Stimulated activated CD8-positive, alpha-beta memory T cell treated with anti-CD3 and anti-CD28 coated beads, Interleukin-12 subunit alpha, Interleukin-12 subunit beta, amount 100 ng/mL, for 24 hours (primary cell): Measurements from ENCODE around the gene TMEM185B.
"Not testable (repeated sequence)": the region's sequence is repeated elsewhere in the genome, so short reads cannot be mapped to it uniquely, and the experiment has no call there.

Experiments
- DNase-seq: peaks from one replicate; pipeline ENCODE4 v3.0.0-alpha.2; 2020; ENCODE audit errors: extremely low read depth

Gene TMEM185B

DNA sequence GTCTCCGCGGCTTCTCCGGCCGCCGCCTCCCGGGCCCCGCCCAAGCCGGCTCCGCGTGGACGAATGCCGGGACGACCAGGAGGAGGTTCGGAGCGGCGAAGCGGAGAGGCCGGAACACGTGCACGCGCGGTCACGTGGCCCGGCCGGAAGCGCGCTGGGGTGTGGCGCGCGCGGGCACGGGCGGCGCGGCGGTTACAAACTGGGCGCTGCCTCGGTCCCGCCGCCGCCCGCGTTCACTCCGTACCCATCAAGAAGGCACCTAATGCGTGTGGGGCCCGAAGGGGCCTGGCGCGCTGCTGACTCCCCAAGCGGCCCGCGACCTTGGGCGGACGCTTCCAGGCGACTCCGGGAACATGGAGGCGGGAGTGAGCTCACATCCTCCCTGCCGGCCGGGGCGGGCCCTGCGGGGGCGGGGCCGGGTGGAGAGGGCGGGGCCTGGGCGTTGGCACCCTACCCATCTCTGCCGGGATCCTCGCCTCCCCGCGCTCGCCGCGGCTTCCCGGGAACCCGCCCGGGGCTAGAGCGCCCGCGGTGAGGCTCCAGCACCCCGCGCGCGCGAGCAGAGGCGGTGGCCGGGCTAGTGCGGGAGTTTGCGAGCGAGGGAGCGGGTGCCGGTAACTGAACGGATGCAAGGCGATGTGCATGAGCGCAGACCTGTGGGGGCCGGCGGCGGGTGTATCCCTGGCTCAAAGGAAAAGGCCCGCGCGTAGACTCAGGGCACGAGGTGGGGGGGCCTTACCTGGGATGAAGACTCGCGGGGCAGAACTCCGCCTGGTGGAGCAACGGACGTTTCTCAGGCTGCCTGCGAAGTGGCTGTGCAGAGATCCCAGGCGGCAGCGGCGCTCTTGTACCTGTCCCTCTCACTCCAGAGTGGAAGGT, at the start of gene TMEM185B:
TMEM185B (minus strand) TSS at position 367 of the 879 bp plus-strand sequence. CDS start 424 bp downstream, outside the sequence.
- DNase-seq: peak; percentile 75

DNA sequence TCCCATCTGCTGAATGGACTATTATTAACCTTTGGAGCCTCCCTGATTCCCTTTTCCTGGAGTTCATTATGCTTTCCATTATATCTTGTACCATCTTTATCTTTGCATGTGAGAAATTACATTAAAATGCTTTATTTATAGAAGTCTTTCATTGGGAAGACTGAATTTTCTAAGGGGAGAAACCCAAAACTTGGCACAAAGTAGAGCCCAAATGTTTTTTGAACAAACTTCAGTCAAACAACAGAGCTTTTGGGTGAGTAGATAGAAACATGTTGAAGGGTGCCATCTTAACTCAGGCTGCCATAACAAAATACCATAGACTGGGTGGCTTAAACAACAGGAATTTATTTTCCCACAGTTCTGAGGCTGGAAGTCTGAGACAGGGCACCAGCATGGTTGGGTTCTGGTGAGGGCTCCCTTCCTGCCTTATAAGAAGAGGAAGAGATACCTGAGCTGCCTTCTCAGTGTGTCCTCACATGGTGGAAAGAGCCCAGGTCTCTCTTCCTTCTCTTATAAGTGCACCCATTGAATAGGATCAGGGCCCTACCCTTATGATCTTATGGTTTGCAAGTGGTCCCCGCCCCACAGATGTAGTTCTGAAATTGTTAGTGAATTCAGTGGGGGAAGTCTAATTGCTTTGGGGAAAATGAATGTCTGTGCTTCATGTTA, 48.6 kb upstream of the TMEM185B start:
- no peak for DNase-seq

DNA sequence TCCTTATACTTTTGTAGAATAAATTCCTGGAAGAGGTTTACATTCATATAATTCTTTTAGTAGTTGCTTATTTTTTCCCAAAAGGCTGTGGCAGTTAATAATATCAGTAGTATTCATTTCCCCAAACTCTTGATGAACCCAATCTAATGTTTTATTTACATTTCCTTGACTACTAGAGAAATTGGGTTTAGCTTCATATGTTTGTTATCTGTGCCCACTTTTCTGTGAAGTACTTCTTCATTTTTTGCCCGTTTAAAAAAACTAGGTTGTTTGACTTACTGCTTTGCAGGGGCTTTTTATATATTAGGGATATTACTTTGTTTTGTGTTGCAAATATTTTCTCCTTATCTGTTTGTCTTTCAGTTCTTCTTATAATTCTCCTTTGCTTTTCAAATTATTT, 46.6 kb upstream of the TMEM185B start:
- no peak for DNase-seq

DNA sequence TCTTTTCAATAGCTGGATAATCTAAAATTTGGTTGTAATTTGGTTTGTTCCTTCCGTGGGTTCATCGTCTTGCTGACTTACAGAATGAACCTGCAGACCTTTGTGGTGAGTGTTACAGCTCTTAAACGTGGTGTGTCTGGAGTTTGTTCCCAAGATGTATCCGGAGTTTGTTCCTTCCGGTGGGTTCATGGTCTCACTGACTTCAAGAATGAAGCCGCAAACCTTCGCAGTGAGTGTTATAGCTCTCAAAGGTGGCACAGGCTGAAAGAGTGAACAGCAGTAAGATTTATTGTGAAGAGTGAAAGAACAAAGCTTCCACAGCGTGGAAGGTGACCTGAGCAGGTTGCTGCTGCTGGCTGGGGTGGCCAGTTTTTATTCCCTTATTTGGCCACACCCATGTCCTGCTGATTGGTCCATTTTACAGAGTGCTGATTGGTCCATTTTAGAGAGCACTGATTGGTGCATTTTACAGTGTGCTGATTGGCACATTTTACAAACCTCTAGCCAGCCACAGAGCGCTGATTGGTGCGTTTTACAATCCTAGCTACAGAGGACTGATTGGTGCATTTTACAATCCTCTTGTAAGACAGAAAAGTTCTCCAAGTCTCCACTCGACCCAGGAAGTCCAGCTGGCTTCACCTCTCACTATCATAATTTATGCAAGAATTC, 46.0 kb upstream of the TMEM185B start:
- DNase-seq: no peak

DNA sequence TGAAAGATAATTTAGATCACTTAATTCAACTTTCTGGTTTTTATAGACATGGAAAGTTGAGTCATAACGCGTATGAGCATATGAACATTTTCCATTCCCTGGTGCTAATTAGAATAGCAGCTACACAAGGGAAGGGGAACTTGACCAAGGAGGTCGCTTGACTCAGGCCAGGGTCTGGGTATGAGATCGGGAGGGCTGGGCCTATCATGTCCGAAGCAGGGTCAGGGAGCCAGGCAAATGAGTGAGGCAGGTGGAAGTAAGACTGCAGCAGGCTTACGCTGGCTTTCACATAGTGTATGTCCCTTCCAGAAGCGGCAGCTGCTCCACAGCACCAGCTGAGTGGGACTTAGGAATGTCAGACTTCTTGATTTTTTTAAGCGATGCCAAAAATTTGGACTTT, 44.1 kb upstream of the TMEM185B start:
- DNase-seq: no peak

DNA sequence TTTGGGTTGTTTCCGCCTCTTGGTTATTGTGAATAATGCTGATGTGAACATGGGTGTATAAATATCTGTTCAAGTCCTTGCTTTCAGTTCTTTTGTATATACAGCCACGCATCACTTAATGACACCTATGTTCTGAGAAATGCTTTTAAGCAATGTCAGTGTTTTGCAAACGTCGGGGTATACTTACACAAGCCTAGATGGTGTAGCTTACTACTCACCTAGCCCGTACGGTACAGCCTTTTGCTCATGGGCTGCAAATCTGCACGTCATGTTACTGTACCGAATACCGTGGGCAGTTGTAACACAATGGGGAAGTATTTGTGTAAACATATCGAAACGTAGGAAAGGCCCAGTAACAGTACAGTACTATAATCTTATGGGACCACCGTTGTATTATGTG, 41.8 kb upstream of the TMEM185B start:
- DNase-seq: no peak

DNA sequence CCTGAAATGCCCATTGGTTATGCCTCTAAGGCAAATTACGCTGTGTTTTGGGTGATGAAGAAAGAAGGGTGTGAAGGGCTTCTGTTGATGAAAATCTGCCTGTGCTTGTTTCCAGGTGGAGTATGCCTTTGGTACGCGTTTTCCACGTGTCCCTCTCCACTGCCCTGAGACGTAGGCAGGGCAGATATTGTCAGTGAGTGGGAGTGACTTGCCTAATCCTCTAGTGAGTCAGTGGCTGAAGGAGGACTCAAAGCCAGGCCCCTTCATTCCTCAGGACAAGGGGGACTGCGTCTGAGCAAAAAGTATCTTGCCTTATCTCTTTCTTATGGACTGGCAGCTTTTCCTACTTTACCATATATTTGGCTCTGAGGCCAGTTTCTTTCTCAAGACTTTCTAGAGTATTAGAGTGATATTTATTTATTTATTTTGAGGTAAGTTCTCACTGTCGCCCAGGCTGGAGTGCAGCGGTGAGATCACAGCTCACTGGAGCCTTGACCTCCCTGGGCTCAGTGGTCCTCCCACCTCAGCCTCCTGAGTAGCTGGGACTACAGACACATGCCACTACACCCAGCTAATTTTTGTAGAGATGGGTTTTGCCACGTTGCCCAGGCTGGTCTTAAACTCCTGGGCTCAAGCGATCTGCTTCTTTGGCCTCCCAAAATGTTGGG, 39.7 kb upstream of the TMEM185B start:
- no peak for DNase-seq

DNA sequence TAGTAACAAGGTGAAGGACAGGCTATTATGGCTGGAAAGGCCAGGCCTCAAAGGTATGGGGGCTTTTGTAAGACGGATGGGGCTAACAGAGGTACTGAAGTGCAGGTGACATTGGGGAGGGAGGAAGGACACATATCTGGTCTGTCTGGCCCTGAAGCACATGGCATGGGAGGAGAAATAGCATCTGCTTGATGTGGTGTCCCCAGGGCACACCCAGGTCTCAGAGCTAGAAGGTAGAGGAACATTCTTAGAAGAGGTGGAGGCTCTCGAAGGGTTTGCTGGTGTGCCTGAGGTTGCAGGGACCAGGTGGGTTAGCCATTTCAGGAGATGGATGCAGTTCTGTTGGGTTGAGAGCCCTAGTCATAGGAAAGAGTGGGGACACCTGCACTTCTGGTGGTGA, 39.0 kb upstream of the TMEM185B start:
- DNase-seq: no peak

DNA sequence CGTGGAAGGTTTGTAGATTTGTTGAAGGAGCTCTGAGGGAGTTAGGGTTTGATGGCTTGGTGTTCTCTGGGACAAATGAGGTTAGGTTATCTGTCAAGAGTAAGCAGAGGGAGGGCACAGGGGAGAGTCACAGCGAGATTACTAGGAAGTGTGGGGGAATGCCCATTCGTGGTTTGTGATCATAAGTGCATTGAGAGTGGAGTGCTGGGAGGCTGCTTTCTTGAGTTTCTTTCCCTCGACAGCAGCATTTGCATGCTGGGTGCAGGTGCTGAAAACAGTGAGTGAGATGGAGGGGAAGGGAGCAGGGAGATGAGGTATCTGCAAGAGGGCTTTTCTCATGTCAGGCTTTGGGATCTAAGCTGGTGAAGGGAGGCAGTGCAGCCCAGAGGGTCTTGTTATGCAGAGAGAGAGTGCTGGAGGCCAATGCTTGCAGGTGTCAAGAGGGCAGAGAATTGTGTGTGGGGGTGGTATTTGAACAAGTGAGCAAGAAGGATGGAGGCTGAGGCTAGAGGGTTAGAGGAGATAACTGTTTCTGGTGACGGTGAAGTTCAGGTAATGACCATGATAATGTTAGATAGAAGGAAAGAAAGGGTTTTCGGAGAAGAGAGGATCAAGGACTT, 38.3 kb upstream of the TMEM185B start:
- DNase-seq: peak; percentile 16

DNA sequence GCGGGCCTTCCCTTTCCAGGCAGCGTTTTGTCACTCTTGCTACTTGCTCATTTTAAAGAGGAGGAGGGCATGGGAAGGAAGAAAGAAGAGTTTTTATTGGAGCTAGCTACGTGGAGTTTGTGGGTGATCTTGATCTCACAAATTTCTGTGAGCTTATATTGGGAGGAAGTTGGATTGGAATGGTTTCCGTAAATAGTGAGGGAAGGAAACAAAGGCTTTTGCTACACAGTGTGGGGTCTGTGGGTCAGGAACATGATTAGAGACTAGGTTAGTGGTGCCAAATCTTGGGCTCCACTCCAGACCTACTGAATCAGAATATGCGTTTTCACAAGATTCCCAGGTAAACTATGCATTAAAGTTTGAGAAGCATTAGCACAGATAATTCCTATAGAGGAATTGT, 37.5 kb upstream of the TMEM185B start:
- no peak for DNase-seq

DNA sequence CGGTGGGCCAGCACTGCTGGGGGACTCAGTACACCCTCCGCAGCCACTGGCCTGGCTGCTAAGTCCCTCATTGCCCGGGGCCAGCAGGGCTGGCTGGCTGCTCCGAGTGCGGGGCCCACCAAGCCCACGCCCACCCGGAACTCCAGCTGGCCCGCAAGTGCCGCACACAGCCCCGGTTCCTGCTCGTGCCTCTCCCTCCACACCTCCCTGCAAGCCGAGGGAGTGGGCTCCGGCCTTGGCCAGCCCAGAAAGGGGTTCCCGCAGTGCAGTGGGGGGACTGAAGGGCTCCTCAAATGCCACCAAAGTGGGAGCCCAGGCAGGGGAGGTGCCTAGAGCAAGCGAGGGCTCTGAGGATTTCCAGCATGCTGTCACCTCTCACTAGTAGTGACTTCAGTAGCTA, 36.7 kb upstream of the TMEM185B start:
- not testable (repeated sequence) for DNase-seq

DNA sequence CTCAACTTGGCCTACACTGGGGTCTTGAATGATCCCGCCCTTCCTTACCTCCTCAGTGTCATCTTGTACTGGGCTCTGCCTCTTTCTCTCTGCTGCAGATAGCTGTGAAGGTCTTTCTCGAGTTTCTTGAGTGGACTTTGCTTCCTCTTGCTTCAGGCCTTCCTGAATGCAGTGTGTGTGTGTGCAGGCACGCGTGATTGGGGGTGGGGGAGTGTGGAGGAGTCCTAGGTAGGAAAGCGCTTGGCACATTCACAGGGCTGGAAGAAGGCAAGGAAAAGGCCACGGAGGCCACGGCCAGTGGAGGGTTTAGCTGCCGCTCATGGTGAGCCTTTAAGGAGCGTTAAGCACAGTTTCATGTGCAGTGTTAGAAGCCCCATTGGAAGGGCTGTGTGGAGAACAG, 35.0 kb upstream of the TMEM185B start:
- no peak for DNase-seq

DNA sequence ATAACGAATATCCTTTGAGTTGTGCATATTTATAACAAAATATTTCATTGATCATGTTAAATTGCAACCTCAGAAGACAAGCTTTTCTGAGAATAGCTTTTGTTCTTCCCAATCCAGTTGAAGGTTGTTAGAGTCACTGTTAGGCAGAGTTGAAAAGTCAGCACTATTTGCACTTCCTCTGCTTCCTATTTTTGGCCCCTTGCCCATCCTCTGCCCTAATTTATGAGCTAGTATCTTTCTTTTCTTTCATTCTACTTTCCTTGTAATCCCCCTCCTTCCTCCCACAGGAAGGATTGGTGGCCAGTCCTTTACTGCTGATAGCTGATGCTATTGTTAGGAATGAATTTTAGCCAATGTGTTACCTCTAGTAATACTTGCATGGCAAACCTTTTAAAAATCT, 34.3 kb upstream of the TMEM185B start:
- DNase-seq: no peak

DNA sequence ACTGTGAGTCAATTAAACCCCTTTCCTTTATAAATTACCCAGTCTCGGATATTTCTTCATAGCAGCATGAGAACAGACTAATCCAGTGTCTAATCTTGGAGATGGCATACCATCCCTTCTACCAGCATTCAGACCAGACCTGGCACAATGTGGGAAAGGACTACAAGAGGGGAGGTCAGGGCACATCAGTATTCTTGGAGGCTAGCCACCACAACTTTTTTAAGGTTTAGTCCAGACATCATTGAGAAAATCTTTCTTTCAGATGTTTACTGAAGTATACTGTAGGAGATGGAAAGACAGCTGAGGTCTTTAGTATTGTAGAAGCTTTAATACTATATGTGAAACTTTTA, 33.4 kb upstream of the TMEM185B start:
- DNase-seq: no peak

DNA sequence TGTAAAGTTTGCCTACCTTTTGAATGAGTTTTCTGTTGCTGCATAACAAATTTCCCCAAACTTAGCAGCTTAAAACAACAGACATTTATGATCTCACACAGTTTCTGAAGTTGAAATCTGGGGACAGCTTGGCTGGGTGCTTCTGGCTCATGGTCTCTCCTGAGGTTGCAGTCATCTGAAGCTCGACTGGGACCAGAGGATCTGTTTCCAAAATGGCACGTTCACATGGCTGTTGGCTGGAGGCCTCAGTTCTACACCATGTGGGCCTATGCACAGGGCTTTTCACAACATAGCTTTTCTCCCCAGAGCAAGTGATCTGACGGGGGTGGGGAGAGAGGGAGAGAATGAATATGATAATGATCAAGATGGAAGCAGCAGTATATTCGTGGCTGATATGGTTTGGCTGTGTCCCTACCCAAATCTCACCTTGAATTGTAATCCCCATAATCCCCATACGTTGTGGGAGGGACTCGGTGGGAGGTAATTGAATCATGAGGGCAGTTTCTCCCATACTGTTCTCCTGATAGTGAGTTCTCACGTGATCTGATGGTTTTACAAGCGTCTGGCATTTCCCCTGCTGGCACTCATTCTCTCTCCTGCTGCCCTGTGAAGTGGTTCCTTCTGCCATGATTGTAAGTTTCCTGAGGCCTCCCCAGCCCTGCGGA, 32.9 kb upstream of the TMEM185B start:
- no peak for DNase-seq

DNA sequence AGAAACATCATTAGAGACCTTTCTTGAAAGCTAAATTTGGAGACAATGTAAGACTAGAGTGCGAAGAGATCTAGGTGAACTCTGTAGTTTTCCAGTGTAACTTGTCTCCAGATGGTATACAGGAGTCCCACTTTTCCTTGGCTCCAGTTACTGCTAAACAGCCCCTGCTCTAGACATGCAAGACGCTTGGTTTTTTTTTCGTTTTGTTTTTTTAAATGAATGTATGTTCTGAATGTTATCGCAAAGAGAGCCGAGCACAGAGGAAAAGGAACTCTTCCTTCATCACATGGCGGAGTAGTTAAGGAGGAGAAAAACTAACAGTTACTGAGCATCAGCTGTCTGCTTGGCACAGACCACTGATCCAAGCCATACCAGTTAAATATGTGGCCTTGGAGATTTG, 31.9 kb upstream of the TMEM185B start:
- no peak for DNase-seq

DNA sequence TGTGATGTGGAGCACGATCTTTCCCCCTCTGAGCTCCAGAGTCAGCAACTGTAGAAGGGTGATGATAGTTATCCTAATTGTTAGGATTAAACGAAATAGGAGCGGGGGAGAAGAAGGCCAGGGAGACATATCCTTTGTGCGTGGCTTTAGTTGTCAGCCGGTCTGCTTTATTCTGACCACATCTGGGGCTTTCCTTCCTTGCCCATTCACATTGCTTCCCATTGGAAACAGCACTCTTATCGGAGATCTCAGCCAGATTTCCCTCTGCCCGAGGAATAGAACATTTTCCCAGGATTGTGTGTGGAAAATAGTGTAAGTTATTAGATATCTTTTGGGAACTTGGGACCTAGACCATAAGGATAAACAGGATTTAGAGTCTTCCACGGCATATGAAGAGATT, 31.0 kb upstream of the TMEM185B start:
- DNase-seq: no peak

DNA sequence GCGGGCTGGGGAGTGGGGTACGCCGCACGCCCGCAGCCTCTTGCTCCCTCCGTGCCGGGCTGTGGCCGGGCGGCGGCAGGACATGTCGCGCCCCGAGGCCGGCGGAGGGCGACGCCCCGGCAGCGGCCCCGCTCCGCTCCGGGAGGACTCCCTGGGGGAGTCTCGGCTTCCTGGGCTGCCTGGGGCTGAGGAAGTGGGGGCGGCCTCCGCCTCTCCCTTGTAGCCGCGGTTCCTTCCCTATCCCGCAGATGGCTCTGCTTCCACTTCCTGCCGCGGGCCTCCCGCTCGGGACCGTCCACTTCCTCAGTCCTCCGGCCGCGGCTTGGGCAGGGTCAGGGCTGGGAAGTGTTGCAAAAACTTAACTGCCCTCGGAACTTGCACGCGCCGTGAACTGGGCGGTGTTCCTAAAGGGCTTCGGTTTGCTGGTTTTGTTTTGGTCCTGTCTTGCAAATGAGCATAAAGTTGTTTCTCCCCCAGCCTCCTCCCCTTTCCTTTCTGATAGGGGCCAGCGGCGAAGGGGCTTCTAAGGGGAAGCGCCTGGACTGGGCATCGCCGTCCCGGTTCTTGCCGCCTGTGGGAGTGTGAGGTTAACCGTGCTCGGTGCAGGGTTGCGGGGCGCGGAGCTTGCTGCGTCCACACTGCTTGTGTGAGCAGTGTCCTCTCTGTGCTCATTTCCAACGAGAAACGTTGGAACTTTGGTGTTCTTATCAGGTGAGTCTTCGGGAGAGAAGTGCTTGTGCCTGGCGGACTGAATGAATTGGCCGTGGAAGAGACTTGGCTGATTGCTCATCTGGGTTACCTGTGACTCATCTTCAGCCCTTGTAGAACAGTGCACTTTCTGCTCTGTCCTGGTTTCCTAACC, 30.1 kb upstream of the TMEM185B start:
- DNase-seq: no peak

DNA sequence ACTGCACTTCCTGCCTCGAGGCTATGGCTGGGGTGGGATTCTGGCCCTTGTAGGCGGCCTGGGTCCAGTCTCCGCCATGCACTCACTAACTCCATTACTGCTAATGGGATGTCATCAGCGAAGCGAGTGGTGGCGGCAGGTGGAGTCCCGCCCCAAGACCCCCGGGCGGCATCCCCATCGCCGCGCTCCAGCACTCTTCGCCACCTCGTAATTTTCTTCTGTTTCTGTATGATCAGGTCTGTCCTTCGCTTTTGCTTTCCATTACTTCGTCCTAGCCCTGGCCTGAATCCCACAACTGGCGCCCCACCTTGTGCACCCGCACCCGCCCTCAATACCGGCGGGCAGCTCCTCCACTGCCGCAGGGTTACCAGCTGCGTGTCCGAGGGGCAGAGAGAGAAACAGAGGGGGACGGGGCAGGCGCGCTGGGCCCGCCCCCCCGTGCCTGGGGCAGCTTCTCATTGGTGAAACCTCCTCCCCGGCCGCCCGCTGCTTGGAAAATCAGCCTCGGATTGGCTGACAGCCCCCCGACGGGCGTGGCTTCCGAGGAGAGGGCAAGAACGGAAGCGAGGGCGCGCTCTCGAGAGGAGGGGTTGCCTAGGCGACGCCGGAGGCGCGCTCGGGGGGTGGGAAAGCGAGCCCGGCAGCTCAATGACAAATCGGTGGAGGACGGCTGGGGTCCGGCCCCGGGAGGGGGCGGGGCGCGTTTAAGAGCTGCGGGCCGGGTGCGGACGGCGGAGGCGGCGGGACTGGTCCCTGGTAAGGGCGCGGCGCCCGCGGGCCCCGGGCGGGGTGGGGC, 29.2 kb upstream of the TMEM185B start, which contains the start of gene RALB:
RALB (plus strand) TSS at position 628 of the 796 bp plus-strand sequence. CDS start 25,813 bp downstream, outside the sequence.
- peak; percentile 97 for DNase-seq
